WTC11 (cell line): ENCODE data around the gene PPIP5K2. TPM values are rescaled to one million over a fixed set of nuclear protein-coding genes. Genes with fewer than 3 reads are reported as not detected.

Source experiments
- ATAC-seq: fragments of 200-7000 bp; cut with Tn5 transposase; 2 replicates; pipeline ENCODE4 v1.10.0; 2021; ENCODE audit warnings: mild to moderate bottlenecking, moderate library complexity
- Bru-seq: library from RNA; stranded (reverse); fragments of 400-500 nt; gene quantifications from one replicate; lab custom pipeline; 2021; lab: Mats Ljungman, UMichigan
- CTCF ChIA-PET: fragments of 300-600 bp; sonication (Branson Sonifier 250); formaldehyde crosslinking; loops from one replicate; lab custom pipeline; 2021; ENCODE audit warnings: antibody characterized with exemption; lab: Charles Lee
- POLR2A ChIA-PET: fragments of 350-600 bp; sonication (Branson Sonifier 250); formaldehyde crosslinking; loops from one replicate; lab custom pipeline; 2021; ENCODE audit warnings: antibody characterized with exemption; lab: Charles Lee
- DNase-seq: peaks from one replicate; pipeline ENCODE4 v3.0.0; 2021; ENCODE audit warnings: low spot score
- H3K27ac Mint-ChIP-seq: 2 replicates; pipeline ENCODE4 v1.8.0; 2021; ENCODE audit warnings: mixed read lengths
- H3K27me3 Mint-ChIP-seq: 2 replicates; pipeline ENCODE4 v1.8.0; 2021; ENCODE audit warnings: low read depth, mild to moderate bottlenecking, moderate library complexity, mixed read lengths
- H3K36me3 Mint-ChIP-seq: 2 replicates; pipeline ENCODE4 v1.8.0; 2021; ENCODE audit warnings: mixed read lengths
- H3K4me1 Mint-ChIP-seq: 2 replicates; pipeline ENCODE4 v1.8.0; 2022; ENCODE audit warnings: mixed read lengths
- H3K4me3 Mint-ChIP-seq: 2 replicates; pipeline ENCODE4 v1.8.0; 2021; ENCODE audit warnings: mild to moderate bottlenecking, moderate library complexity, mixed read lengths
- H3K9me3 Mint-ChIP-seq: 2 replicates; pipeline ENCODE4 v1.8.0; 2021; ENCODE audit warnings: mixed read lengths
- AFF4 ChIP-seq: sonication (generic); formaldehyde crosslinking; IDR thresholded peaks from 2 replicates; pipeline ENCODE4 v1.8.1; 2023; ENCODE audit warnings: mild to moderate bottlenecking, missing genetic modification reagents, borderline replicate concordance
- ARID4B ChIP-seq: sonication (generic); formaldehyde crosslinking; IDR thresholded peaks from 2 replicates; pipeline ENCODE4 v1.8.0; 2023; ENCODE audit warnings: missing genetic modification reagents, mild to moderate bottlenecking, borderline replicate concordance
- ATF2 ChIP-seq: sonication (generic); formaldehyde crosslinking; IDR thresholded peaks from 2 replicates; pipeline ENCODE4 v1.8.1; 2022; ENCODE audit warnings: low read depth, missing genetic modification reagents, borderline replicate concordance
- CREM ChIP-seq: sonication (generic); formaldehyde crosslinking; IDR thresholded peaks from 2 replicates; pipeline ENCODE4 v1.8.1; 2022; ENCODE audit warnings: mild to moderate bottlenecking, missing genetic modification reagents, moderate library complexity
- FOXK1 ChIP-seq: sonication (generic); formaldehyde crosslinking; IDR thresholded peaks from 2 replicates; pipeline ENCODE4 v1.8.0; 2022; ENCODE audit warnings: mild to moderate bottlenecking, moderate library complexity, missing genetic modification reagents
- MXD4 ChIP-seq: fragments of 250-450 bp; sonication (Bioruptor Pico); IDR thresholded peaks from 2 replicates; pipeline ENCODE4 v1.8.0; 2021; ENCODE audit warnings: mild to moderate bottlenecking, moderate library complexity, borderline replicate concordance
- NFYB ChIP-seq: sonication (generic); formaldehyde crosslinking; conservative IDR thresholded peaks from 2 replicates; pipeline ENCODE4 v1.8.0; 2022; ENCODE audit warnings: low read depth, missing genetic modification reagents
- PRDM15 ChIP-seq: sonication (generic); formaldehyde crosslinking; IDR thresholded peaks from 2 replicates; pipeline ENCODE4 v1.8.0; 2022; ENCODE audit warnings: missing genetic modification reagents
- RELA ChIP-seq: sonication (generic); formaldehyde crosslinking; IDR thresholded peaks from 2 replicates; pipeline ENCODE4 v1.8.1; 2022; ENCODE audit warnings: missing genetic modification reagents, mild to moderate bottlenecking, borderline replicate concordance
- STAT6 ChIP-seq: sonication (generic); formaldehyde crosslinking; conservative IDR thresholded peaks from 2 replicates; pipeline ENCODE4 v1.8.1; 2023; ENCODE audit warnings: mild to moderate bottlenecking, low read depth, missing genetic modification reagents, moderate library complexity
- TEAD1 ChIP-seq: sonication (generic); formaldehyde crosslinking; IDR thresholded peaks from 2 replicates; pipeline ENCODE4 v1.8.0; 2022; ENCODE audit warnings: mild to moderate bottlenecking, missing genetic modification reagents
- ZBTB21 ChIP-seq: sonication (generic); formaldehyde crosslinking; IDR thresholded peaks from 2 replicates; pipeline ENCODE4 v1.8.1; 2023; ENCODE audit warnings: mild to moderate bottlenecking, missing genetic modification reagents, borderline replicate concordance
- ZNF138 ChIP-seq: sonication (generic); formaldehyde crosslinking; conservative IDR thresholded peaks from 2 replicates; pipeline ENCODE4 v1.8.1; 2022; ENCODE audit warnings: mild to moderate bottlenecking, moderate library complexity, missing genetic modification reagents
- ZNF281 ChIP-seq: sonication (generic); formaldehyde crosslinking; IDR thresholded peaks from 2 replicates; pipeline ENCODE4 v1.8.0; 2023; ENCODE audit warnings: mild to moderate bottlenecking, missing genetic modification reagents
- long read RNA-seq, 3 experiments: library from RNA in 1 of 3; library from capped mRNA in 1 of 3; library from polyadenylated mRNA in 1 of 3; unstranded in 2 of 3; stranded (forward) in 1 of 3; transcript quantifications; one replicate each; pipeline ENCODE4 v2.0.0, GENCODE V29; 2021
- total RNA-seq: library from RNA; stranded (reverse); gene quantifications from 3 replicates; pipeline ENCODE4 v1.2.3, GENCODE V29; 2021

PPIP5K2 gene
- 47.3 to 67.6 TPM (median 47.8 TPM) in 3 replicates for total RNA-seq
- Bru-seq, nascent RNA: percentile 80 among the genes with signal in this experiment
- long read RNA-seq, experiment 1, full-length matches to known transcripts: 6 of 166 reads
- long read RNA-seq, experiment 1, partial matches to known transcripts: 38 of 166 reads
- long read RNA-seq, experiment 1, other reads (novel, unspliced or antisense): 122 of 166 reads
- long read RNA-seq, experiment 2, partial matches to known transcripts: 11 of 46 reads
- long read RNA-seq, experiment 2, other reads (novel, unspliced or antisense): 33 of 46 reads
- long read RNA-seq, experiment 3, partial matches to known transcripts: 12 of 14 reads
- long read RNA-seq, experiment 3, other reads (novel, unspliced or antisense): 2 of 14 reads

GRCh38 chr5:103119765-103120606, at the start of gene PPIP5K2, which contains the start of gene GIN1:
Gene PPIP5K2 (plus strand): TSS chr5:103120301. CDS start chr5:103129590, 9,289 bp downstream.
Gene GIN1 (minus strand): TSS chr5:103120138. CDS start chr5:103108707, 11,431 bp downstream.
- ATAC-seq (peak; percentile 95), DNase-seq (peak; percentile 97)
- ChIA-PET POLR2A (interaction anchor here (0.6 to 2.1 kb wide), 10 partner anchors 11 to 621 kb away, joined by 3 to 15 read pairs (median 3); partner anchors contain the start of genes MACIR and PAM), CTCF (interaction anchor here (0.5 to 1.8 kb wide), 8 partner anchors 20 to 438 kb away, joined by 3 to 13 read pairs (median 4); partner anchors contain the start of gene MACIR)
- Mint-ChIP-seq H3K9me3 (no peaks in the 10 kb centered on the region), H3K4me3 (peak within 1 kb of the TSS; percentile 98), H3K36me3 (no peaks in the 10 kb centered on the region), H3K27ac (peak within 1 kb of the TSS; percentile 100), H3K27me3 (no peaks in the 10 kb centered on the region), H3K4me1 (peaks cover 26% of the 10 kb centered on the region)
- TF ChIP-seq AFF4 (CRISPR knock-in tag) (peak; percentile 55; the same call in 1 of the 2 replicates), FOXK1 (CRISPR knock-in tag) (peak; percentile 40; the same call in 1 of the 2 replicates), ARID4B (CRISPR knock-in tag) (no peak), ATF2 (CRISPR knock-in tag) (no peak), STAT6 (CRISPR knock-in tag) (no peak), NFYB (no peak), TEAD1 (CRISPR knock-in tag) (peak; percentile 52), RELA (no peak), ZBTB21 (CRISPR knock-in tag) (no peak), CREM (CRISPR knock-in tag) (peak; percentile 78), ZNF138 (no peak), MXD4 (CRISPR knock-in tag) (no peak), ZNF281 (CRISPR knock-in tag) (no peak), PRDM15 (no peak)
